Keratinocyte (primary cell): Measurements from ENCODE around the gene COPZ2. TPM values are rescaled to one million over a fixed set of nuclear protein-coding genes. Genes with fewer than 3 reads are reported as not detected.
"Not testable (repeated sequence)": the region's sequence is repeated elsewhere in the genome, so short reads cannot be mapped to it uniquely, and the experiment has no call there.

ENCODE experiments used
- DNase-seq: peaks from one replicate; pipeline ENCODE4 v3.0.0-alpha.2; 2011; ENCODE audit warnings: low read depth, missing footprints, low spot score
- FAIRE-seq: peaks from 2 replicates; lab custom pipeline; 2011; peaks lifted over from hg19 to GRCh38; lab: Jason Lieb, UNC
- H2AFZ ChIP-seq: 2 replicates; pipeline ENCODE4 v1.6.0; 2012; ENCODE audit warnings: low read length, control low read depth, inconsistent platforms; ENCODE audit not compliant: control insufficient read depth
- H3K27ac ChIP-seq: 2 replicates; pipeline ENCODE4 v1.5.1; 2011; ENCODE audit warnings: low read length; ENCODE audit not compliant: control insufficient read depth, insufficient read depth
- H3K27me3 ChIP-seq: 3 replicates; pipeline ENCODE4 v1.6.0; 2011; ENCODE audit warnings: low read length; ENCODE audit not compliant: control insufficient read depth, insufficient read depth; ENCODE audit errors: extremely low read depth
- H3K36me3 ChIP-seq, 2 experiments: 2 replicates in 1 of 2; 3 replicates in 1 of 2; pipeline ENCODE4 v1.5.1; 2011; ENCODE audit warnings: low read length in 2 of 2, mild to moderate bottlenecking in 1 of 2; ENCODE audit not compliant: control insufficient read depth in 2 of 2, insufficient read depth in 2 of 2; ENCODE audit errors: extremely low read depth in 1 of 2
- H3K4me1 ChIP-seq: 3 replicates; pipeline ENCODE4 v1.5.1; 2011; ENCODE audit warnings: low read length; ENCODE audit not compliant: control insufficient read depth, insufficient read depth; ENCODE audit errors: extremely low read depth
- H3K4me2 ChIP-seq: 3 replicates; pipeline ENCODE4 v1.6.0; 2011; ENCODE audit warnings: low read depth, low read length; ENCODE audit not compliant: control insufficient read depth, insufficient read depth; ENCODE audit errors: extremely low read depth
- H3K4me3 ChIP-seq, 3 experiments: fragments of 200-600 bp in 1 of 3; sonication (generic) in 1 of 3; 2 replicates in 2 of 3; 3 replicates in 1 of 3; pipeline ENCODE4 v1.5.1; 2011 to 2016; ENCODE audit warnings: low read length in 3 of 3, mild to moderate bottlenecking in 3 of 3, control low read depth in 2 of 3, inconsistent platforms in 1 of 3, low read depth in 1 of 3, mixed read lengths in 1 of 3, mixed run types in 1 of 3, moderate library complexity in 1 of 3; ENCODE audit not compliant: control insufficient read depth in 2 of 3, insufficient read depth in 2 of 3; ENCODE audit errors: extremely low read depth in 1 of 3
- H3K79me2 ChIP-seq: 2 replicates; pipeline ENCODE4 v1.6.0; 2012; ENCODE audit warnings: low read length; ENCODE audit not compliant: control insufficient read depth, insufficient read depth
- H3K9ac ChIP-seq: 3 replicates; pipeline ENCODE4 v1.6.0; 2011; ENCODE audit warnings: low read length; ENCODE audit not compliant: control insufficient read depth, insufficient read depth; ENCODE audit errors: extremely low read depth
- H3K9me1 ChIP-seq: 3 replicates; pipeline ENCODE4 v1.6.0; 2011; ENCODE audit warnings: low read length; ENCODE audit not compliant: control insufficient read depth, insufficient read depth; ENCODE audit errors: extremely low read depth
- H3K9me3 ChIP-seq: 2 replicates; pipeline ENCODE4 v1.5.1; 2012; ENCODE audit warnings: low read depth, low read length; ENCODE audit not compliant: control insufficient read depth
- H4K20me1 ChIP-seq: 3 replicates; pipeline ENCODE4 v1.6.0; 2011; ENCODE audit warnings: low read length; ENCODE audit not compliant: control insufficient read depth, insufficient read depth; ENCODE audit errors: extremely low read depth
- CTCF ChIP-seq, 3 experiments: IDR thresholded peaks in 1 of 3; conservative IDR thresholded peaks in 1 of 3; optimal IDR thresholded peaks in 1 of 3; 2 replicates in 2 of 3; 3 replicates in 1 of 3; pipeline versions ENCODE3 to v1.5.1; 2011; ENCODE audit warnings: low read length in 3 of 3, mild to moderate bottlenecking in 3 of 3, moderate library complexity in 2 of 3, control low read depth in 1 of 3, inconsistent platforms in 1 of 3; ENCODE audit not compliant: insufficient read depth in 2 of 3; ENCODE audit errors: extremely low read depth in 1 of 3
- EZH2 ChIP-seq: IDR thresholded peaks from one replicate; pipeline ENCODE4 v1.6.1; 2012; ENCODE audit warnings: inconsistent platforms, mild to moderate bottlenecking, low read length, moderate library complexity
- dilution Hi-C: fragments of 300-500 bp; cut with MboI; formaldehyde crosslinking; loops from one replicate; pipeline ENCODE4 v1.7.0; 2020; ENCODE audit warnings: low sequenced_read_pairs; ENCODE audit not compliant: extremely low pct_ligation_motif_present
- polyA plus RNA-seq, 5 experiments: library from polyadenylated mRNA; depleted of rRNA in 3 of 5; stranded (reverse) in 3 of 5; stranded (forward) in 1 of 5; unstranded in 1 of 5; fragments of >200 nt; gene quantifications; 1 replicate in 1 of 5; 2 replicates in 3 of 5; 3 replicates in 1 of 5; pipeline versions ENCODE4 v1.2.1 to v1.2.3, GENCODE V29; 2011 to 2012; ENCODE audit warnings: missing spikeins in 2 of 5, low read depth in 1 of 5, low replicate concordance in 1 of 5

Gene COPZ2
- polyA plus RNA-seq, 1 donor (not counting 4 experiments of a cell fraction or from before 2014, with no cell fraction given), result 11.1 TPM

GRCh38 chr17:48002916-48003416, 34.6 kb downstream of the COPZ2 start:
- H3K27me3 ChIP-seq, result no peaks in the 10 kb centered on the region
- H3K4me1 ChIP-seq, result peaks cover 19% of the 10 kb centered on the region

GRCh38 chr17:48002266-48002915, 35.2 kb downstream of the COPZ2 start:
- H3K36me3 ChIP-seq, result no peaks in the 10 kb centered on the region
- no peaks in the 10 kb centered on the region for H3K27me3 ChIP-seq
- H3K4me3 ChIP-seq, result no peak overlapping the region
- H3K9me1 ChIP-seq, result no peaks in the 10 kb centered on the region
- H3K4me2 ChIP-seq, result peak overlapping the region; percentile 63
- TF ChIP-seq CTCF (optimal IDR thresholded peaks at IDR 0.05 in 1 of 3, IDR thresholded peaks at IDR 0.05 in 1 of 3, conservative IDR thresholded peaks at IDR 0.05 in 1 of 3; ENCODE audit: extremely low read depth in 1 of 3, insufficient read depth in 2 of 3, low read length in 3 of 3) (no peak), EZH2 (no peak)
- no peaks in the 10 kb centered on the region for H4K20me1 ChIP-seq
- H3K27ac ChIP-seq, result peak overlapping the region; percentile 37
- H3K9ac ChIP-seq, result peak overlapping the region; percentile 4
- no peaks in the 10 kb centered on the region for H3K79me2 ChIP-seq
- FAIRE-seq (peak; percentile 82), DNase-seq (no peak)
- peak overlapping the region; percentile 98 for H2AFZ ChIP-seq
- peaks cover 19% of the 10 kb centered on the region for H3K4me1 ChIP-seq
- H3K9me3 ChIP-seq, result no peaks in the 10 kb centered on the region
- dilution Hi-C loops, result no loop called here

More at GRCh38 chr17:48002916-48003416, 34.6 kb downstream of the COPZ2 start:
- H4K20me1 ChIP-seq, result no peaks in the 10 kb centered on the region
- TF ChIP-seq EZH2 (no peak), CTCF (optimal IDR thresholded peaks at IDR 0.05 in 1 of 3, IDR thresholded peaks at IDR 0.05 in 1 of 3, conservative IDR thresholded peaks at IDR 0.05 in 1 of 3; ENCODE audit: extremely low read depth in 1 of 3, insufficient read depth in 2 of 3, low read length in 3 of 3) (no peak)
- H2AFZ ChIP-seq, result peak overlapping the region; percentile 98
- H3K79me2 ChIP-seq, result no peaks in the 10 kb centered on the region
- H3K9me1 ChIP-seq, result no peaks in the 10 kb centered on the region
- peak overlapping the region; percentile 37 for H3K27ac ChIP-seq
- H3K9me3 ChIP-seq, result no peaks in the 10 kb centered on the region
- H3K9ac ChIP-seq, result peak overlapping the region; percentile 4
- DNase-seq (no peak), FAIRE-seq (no peak)
- dilution Hi-C loops, result no loop called here
- H3K4me2 ChIP-seq, result peak overlapping the region; percentile 63
- no peaks in the 10 kb centered on the region for H3K36me3 ChIP-seq
- no peak overlapping the region for H3K4me3 ChIP-seq

GRCh38 chr17:48001657-48002056, 35.9 kb downstream of the COPZ2 start:
- H3K4me2 ChIP-seq, H3K9ac ChIP-seq, dilution Hi-C loops: not testable (repeated sequence)

More at GRCh38 chr17:48001657-48002056, 35.9 kb downstream of the COPZ2 start:
- not testable (repeated sequence) for H3K36me3 ChIP-seq, H3K9me1 ChIP-seq, H3K79me2 ChIP-seq, H3K4me3 ChIP-seq, FAIRE-seq, DNase-seq, H4K20me1 ChIP-seq, H3K27me3 ChIP-seq, H2AFZ ChIP-seq, H3K27ac ChIP-seq, H3K9me3 ChIP-seq
- H3K4me1 ChIP-seq, result peaks cover 19% of the 10 kb centered on the region
